ENCODE measurements around the gene SRMS. TPM values are rescaled to one million over a fixed set of nuclear protein-coding genes. Genes with fewer than 3 reads are reported as not detected.
A peak's percentile ranks its signal among the peaks of the same experiment; 100 is the strongest.

SRMS gene
- total and polyA plus RNA-seq, 2 of the 13 experiments (the other 11 are each of a cell fraction or from before 2014, with no cell fraction given), result not detected

DNA sequence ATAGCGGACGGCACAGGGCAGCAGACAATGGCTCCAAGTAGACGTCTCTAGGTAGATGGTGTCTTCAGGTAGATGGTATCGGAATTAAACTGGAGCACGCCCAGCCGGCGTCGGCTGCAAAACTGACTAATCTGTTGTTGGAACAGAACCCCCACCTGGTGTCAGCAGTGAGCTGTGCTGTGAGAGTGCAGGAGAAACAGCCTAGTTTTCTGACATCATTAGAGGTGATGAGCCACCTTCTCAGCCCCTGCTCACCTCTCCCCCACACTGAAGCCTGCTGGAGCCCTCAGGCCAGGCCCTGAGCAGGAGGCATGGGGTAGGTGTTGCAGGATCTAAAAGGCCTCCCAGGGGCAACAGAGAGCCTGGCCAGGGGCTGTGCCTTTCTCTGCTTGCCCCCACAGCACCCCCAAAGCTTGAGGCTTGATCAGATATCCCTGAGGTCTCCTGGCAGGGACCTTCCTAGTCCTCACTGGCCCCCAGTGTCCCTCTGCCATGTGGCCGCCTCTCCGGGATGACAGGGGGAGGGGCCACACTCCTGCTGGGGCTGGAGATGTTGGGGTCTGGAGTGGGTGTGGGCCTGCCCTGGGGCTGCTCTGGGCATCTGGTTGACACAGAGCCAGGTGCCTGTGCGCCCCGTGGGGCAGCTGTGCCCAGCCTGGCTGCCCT lies 33.4 kb upstream of the SRMS start (continued):
- TF ChIP-seq, protein P1, sequence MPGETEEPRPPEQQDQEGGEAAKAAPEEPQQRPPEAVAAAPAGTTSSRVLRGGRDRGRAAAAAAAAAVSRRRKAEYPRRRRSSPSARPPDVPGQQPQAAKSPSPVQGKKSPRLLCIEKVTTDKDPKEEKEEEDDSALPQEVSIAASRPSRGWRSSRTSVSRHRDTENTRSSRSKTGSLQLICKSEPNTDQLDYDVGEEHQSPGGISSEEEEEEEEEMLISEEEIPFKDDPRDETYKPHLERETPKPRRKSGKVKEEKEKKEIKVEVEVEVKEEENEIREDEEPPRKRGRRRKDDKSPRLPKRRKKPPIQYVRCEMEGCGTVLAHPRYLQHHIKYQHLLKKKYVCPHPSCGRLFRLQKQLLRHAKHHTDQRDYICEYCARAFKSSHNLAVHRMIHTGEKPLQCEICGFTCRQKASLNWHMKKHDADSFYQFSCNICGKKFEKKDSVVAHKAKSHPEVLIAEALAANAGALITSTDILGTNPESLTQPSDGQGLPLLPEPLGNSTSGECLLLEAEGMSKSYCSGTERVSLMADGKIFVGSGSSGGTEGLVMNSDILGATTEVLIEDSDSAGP (CRISPR knock-in tag; IDR thresholded peaks at IDR 0.05; ENCODE audit: borderline replicate concordance), result 0 out of 2 replicates have a peak, but pooled peaks have one; percentile 57
- TF ChIP-seq HDAC6 (IDR thresholded peaks at IDR 0.05; ENCODE audit: low read depth, low read length), result no peak
- no peak for TF ChIP-seq ZNF138 (CRISPR knock-in tag; IDR thresholded peaks at IDR 0.05; ENCODE audit: low read depth)
- peak; percentile 80; the same call in 1 of the 2 replicates for TF ChIP-seq KDM3A (CRISPR knock-in tag; IDR thresholded peaks at IDR 0.05; ENCODE audit: low read depth)
- TF ChIP-seq CCDC6 (CRISPR knock-in tag; IDR thresholded peaks at IDR 0.05), result no peak
- TF ChIP-seq ZNF580 (CRISPR knock-in tag; IDR thresholded peaks at IDR 0.05; ENCODE audit: borderline replicate concordance, low read depth), result peak; percentile 55; the same call in 1 of the 2 replicates
- TF ChIP-seq ZNF746 (CRISPR knock-in tag; IDR thresholded peaks at IDR 0.05), result peak; percentile 25; the same call in 1 of the 2 replicates
- peak; percentile 64; the same call in 1 of the 2 replicates for TF ChIP-seq NRL (CRISPR knock-in tag; IDR thresholded peaks at IDR 0.05; ENCODE audit: borderline replicate concordance)
- peak; percentile 63 for TF ChIP-seq SAP130 (CRISPR knock-in tag; IDR thresholded peaks at IDR 0.05; ENCODE audit: low read depth)
- peak; percentile 43; the same call in 1 of the 2 replicates for TF ChIP-seq TARDBP (CRISPR knock-in tag; IDR thresholded peaks at IDR 0.05)
- no peak for TF ChIP-seq THYN1 (CRISPR knock-in tag; IDR thresholded peaks at IDR 0.05; ENCODE audit: borderline replicate concordance, low read depth)
- TF ChIP-seq, protein P2, sequence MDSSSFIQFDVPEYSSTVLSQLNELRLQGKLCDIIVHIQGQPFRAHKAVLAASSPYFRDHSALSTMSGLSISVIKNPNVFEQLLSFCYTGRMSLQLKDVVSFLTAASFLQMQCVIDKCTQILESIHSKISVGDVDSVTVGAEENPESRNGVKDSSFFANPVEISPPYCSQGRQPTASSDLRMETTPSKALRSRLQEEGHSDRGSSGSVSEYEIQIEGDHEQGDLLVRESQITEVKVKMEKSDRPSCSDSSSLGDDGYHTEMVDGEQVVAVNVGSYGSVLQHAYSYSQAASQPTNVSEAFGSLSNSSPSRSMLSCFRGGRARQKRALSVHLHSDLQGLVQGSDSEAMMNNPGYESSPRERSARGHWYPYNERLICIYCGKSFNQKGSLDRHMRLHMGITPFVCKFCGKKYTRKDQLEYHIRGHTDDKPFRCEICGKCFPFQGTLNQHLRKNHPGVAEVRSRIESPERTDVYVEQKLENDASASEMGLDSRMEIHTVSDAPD (CRISPR knock-in tag; IDR thresholded peaks at IDR 0.05), result no peak
- TF ChIP-seq ZNF619 (CRISPR knock-in tag; IDR thresholded peaks at IDR 0.05), result no peak
- no peak for TF ChIP-seq HNF4G (IDR thresholded peaks at IDR 0.05; ENCODE audit: borderline replicate concordance, low read depth, low read length)
- no peak for TF ChIP-seq HNF4G (CRISPR knock-in tag; IDR thresholded peaks at IDR 0.05; ENCODE audit: borderline replicate concordance, low read depth)
- no peak for TF ChIP-seq ZNF678 (CRISPR knock-in tag; IDR thresholded peaks at IDR 0.05)
- TF ChIP-seq NR2C2 (CRISPR knock-in tag; IDR thresholded peaks at IDR 0.05; ENCODE audit: borderline replicate concordance), result peak; percentile 11; the same call in 1 of the 2 replicates
- 0 out of 2 replicates have a peak, but pooled peaks have one; percentile 35 for TF ChIP-seq ZNF563 (CRISPR knock-in tag; IDR thresholded peaks at IDR 0.05)
- TF ChIP-seq SIX4 (CRISPR knock-in tag; IDR thresholded peaks at IDR 0.05), result no peak
- no peak for TF ChIP-seq ARNT (IDR thresholded peaks at IDR 0.05)
- TF ChIP-seq EP300 (IDR thresholded peaks at IDR 0.05; ENCODE audit: low read depth in 2 of 2, low read length in 2 of 2), result no peak
- 0 out of 2 replicates have a peak, but pooled peaks have one; percentile 11 for TF ChIP-seq EP300 (CRISPR knock-in tag; IDR thresholded peaks at IDR 0.05; ENCODE audit: borderline replicate concordance)
- TF ChIP-seq SOX6 (IDR thresholded peaks at IDR 0.05), result no peak
- 0 out of 2 replicates have a peak, but pooled peaks have one; percentile 14 for TF ChIP-seq SOX6 (CRISPR knock-in tag; IDR thresholded peaks at IDR 0.05)
